Activated naive CD8-positive, alpha-beta T cell (primary cell): ENCODE results near the gene XPR1.

Experiments used
- H3K27ac Mint-ChIP-seq: one replicate; pipeline ENCODE4 v1.8.0; 2021; ENCODE audit warnings: mixed read lengths
- H3K27me3 Mint-ChIP-seq: one replicate; pipeline ENCODE4 v1.8.0; 2021; ENCODE audit warnings: mixed read lengths
- H3K36me3 Mint-ChIP-seq: one replicate; pipeline ENCODE4 v1.8.0; 2021; ENCODE audit warnings: mixed read lengths
- H3K4me1 Mint-ChIP-seq: one replicate; pipeline ENCODE4 v1.8.0; 2021; ENCODE audit warnings: low read depth, mixed read lengths
- H3K4me3 Mint-ChIP-seq: one replicate; pipeline ENCODE4 v1.8.0; 2021; ENCODE audit warnings: mild to moderate bottlenecking, mixed read lengths
- H3K9me3 Mint-ChIP-seq: one replicate; pipeline ENCODE4 v1.8.0; 2021; ENCODE audit warnings: low read depth, mixed read lengths

Gene XPR1

GRCh38 chr1:180898441-180899219 is 266.8 kb downstream of the XPR1 start:
- H3K4me1 Mint-ChIP-seq = peaks cover 6% of the 10 kb centered on the region
- no peak overlapping the region for H3K27ac Mint-ChIP-seq
- no peaks in the 10 kb centered on the region for H3K27me3 Mint-ChIP-seq
- H3K9me3 Mint-ChIP-seq = no peaks in the 10 kb centered on the region
- H3K36me3 Mint-ChIP-seq = peaks cover 7% of the 10 kb centered on the region
- H3K4me3 Mint-ChIP-seq = no peak overlapping the region

- H3K4me1 Mint-ChIP-seq = peaks cover under 1% of the 10 kb centered on the region
- H3K27me3 Mint-ChIP-seq = no peaks in the 10 kb centered on the region
- H3K9me3 Mint-ChIP-seq = no peaks in the 10 kb centered on the region
- H3K4me3 Mint-ChIP-seq = no peak overlapping the region
- H3K36me3 Mint-ChIP-seq = peaks cover 5% of the 10 kb centered on the region
- no peak overlapping the region for H3K27ac Mint-ChIP-seq
These were observed 267.4 kb downstream of the XPR1 start for GRCh38 chr1:180899262-180899661.

GRCh38 chr1:180901076-180901990 is 269.5 kb downstream of the XPR1 start:
- Mint-ChIP-seq H3K27me3 (no peaks in the 10 kb centered on the region), H3K4me1 (no peaks in the 10 kb centered on the region), H3K9me3 (no peaks in the 10 kb centered on the region), H3K27ac (no peak overlapping the region), H3K4me3 (no peak overlapping the region), H3K36me3 (no peaks in the 10 kb centered on the region)

- no peaks in the 10 kb centered on the region for H3K4me1 Mint-ChIP-seq
- no peak overlapping the region for H3K27ac Mint-ChIP-seq
- no peak overlapping the region for H3K4me3 Mint-ChIP-seq
- H3K27me3 Mint-ChIP-seq = no peaks in the 10 kb centered on the region
- no peaks in the 10 kb centered on the region for H3K9me3 Mint-ChIP-seq
- H3K36me3 Mint-ChIP-seq = no peaks in the 10 kb centered on the region
These were observed 270.7 kb downstream of the XPR1 start for GRCh38 chr1:180902541-180902940.

GRCh38 chr1:180905927-180906326 is 274.1 kb downstream of the XPR1 start:
- H3K36me3 Mint-ChIP-seq = no peaks in the 10 kb centered on the region

GRCh38 chr1:180906511-180906910 is 274.7 kb downstream of the XPR1 start:
- H3K4me3 Mint-ChIP-seq = no peak overlapping the region
- peaks cover 12% of the 10 kb centered on the region for H3K27me3 Mint-ChIP-seq
- no peaks in the 10 kb centered on the region for H3K4me1 Mint-ChIP-seq
- no peak overlapping the region for H3K27ac Mint-ChIP-seq
- H3K36me3 Mint-ChIP-seq = no peaks in the 10 kb centered on the region
- no peaks in the 10 kb centered on the region for H3K9me3 Mint-ChIP-seq

More at GRCh38 chr1:180905927-180906326, 274.1 kb downstream of the XPR1 start:
- no peak overlapping the region for H3K4me3 Mint-ChIP-seq
- H3K4me1 Mint-ChIP-seq = no peaks in the 10 kb centered on the region
- H3K9me3 Mint-ChIP-seq = no peaks in the 10 kb centered on the region
- H3K27ac Mint-ChIP-seq = no peak overlapping the region
- peaks cover 9% of the 10 kb centered on the region for H3K27me3 Mint-ChIP-seq

GRCh38 chr1:180907313-180908055 is 275.7 kb downstream of the XPR1 start:
- H3K4me3 Mint-ChIP-seq = no peak overlapping the region
- no peak overlapping the region for H3K27ac Mint-ChIP-seq
- H3K27me3 Mint-ChIP-seq = peaks cover 14% of the 10 kb centered on the region
- H3K4me1 Mint-ChIP-seq = no peaks in the 10 kb centered on the region
- H3K9me3 Mint-ChIP-seq = no peaks in the 10 kb centered on the region
- H3K36me3 Mint-ChIP-seq = no peaks in the 10 kb centered on the region

- no peaks in the 10 kb centered on the region for H3K4me1 Mint-ChIP-seq
- no peaks in the 10 kb centered on the region for H3K36me3 Mint-ChIP-seq
- H3K9me3 Mint-ChIP-seq = no peaks in the 10 kb centered on the region
- no peak overlapping the region for H3K27ac Mint-ChIP-seq
- H3K4me3 Mint-ChIP-seq = no peak overlapping the region
- peaks cover 14% of the 10 kb centered on the region for H3K27me3 Mint-ChIP-seq
These were observed 276.4 kb downstream of the XPR1 start for GRCh38 chr1:180908074-180908765.

GRCh38 chr1:180909005-180909414 is 277.2 kb downstream of the XPR1 start:
- Mint-ChIP-seq H3K4me3 (no peak overlapping the region), H3K9me3 (no peaks in the 10 kb centered on the region), H3K4me1 (peaks cover 4% of the 10 kb centered on the region), H3K27ac (no peak overlapping the region), H3K36me3 (no peaks in the 10 kb centered on the region), H3K27me3 (peaks cover 21% of the 10 kb centered on the region)

GRCh38 chr1:180909462-180909976 is 277.7 kb downstream of the XPR1 start:
- H3K27me3 Mint-ChIP-seq = peaks cover 22% of the 10 kb centered on the region
- no peaks in the 10 kb centered on the region for H3K36me3 Mint-ChIP-seq
- no peak overlapping the region for H3K27ac Mint-ChIP-seq
- no peaks in the 10 kb centered on the region for H3K9me3 Mint-ChIP-seq
- H3K4me1 Mint-ChIP-seq = peaks cover 5% of the 10 kb centered on the region
- H3K4me3 Mint-ChIP-seq = no peak overlapping the region

- no peak overlapping the region for H3K27ac Mint-ChIP-seq
- peaks cover 5% of the 10 kb centered on the region for H3K4me1 Mint-ChIP-seq
- H3K9me3 Mint-ChIP-seq = no peaks in the 10 kb centered on the region
- peak overlapping the region; percentile 53 for H3K4me3 Mint-ChIP-seq
- peaks cover 28% of the 10 kb centered on the region for H3K27me3 Mint-ChIP-seq
- no peaks in the 10 kb centered on the region for H3K36me3 Mint-ChIP-seq
These were observed 279.9 kb downstream of the XPR1 start for GRCh38 chr1:180911640-180912191.

GRCh38 chr1:180912211-180912800 is 280.5 kb downstream of the XPR1 start:
- Mint-ChIP-seq H3K9me3 (no peaks in the 10 kb centered on the region), H3K36me3 (no peaks in the 10 kb centered on the region), H3K27ac (no peak overlapping the region), H3K4me1 (peaks cover 5% of the 10 kb centered on the region), H3K4me3 (peak overlapping the region; percentile 53), H3K27me3 (peaks cover 28% of the 10 kb centered on the region)

- peaks cover 28% of the 10 kb centered on the region for H3K27me3 Mint-ChIP-seq
- no peak within 1 kb of the TSS for H3K27ac Mint-ChIP-seq
- no peaks in the 10 kb centered on the region for H3K9me3 Mint-ChIP-seq
- H3K36me3 Mint-ChIP-seq = no peaks in the 10 kb centered on the region
- H3K4me3 Mint-ChIP-seq = peak within 1 kb of the TSS; percentile 59
- H3K4me1 Mint-ChIP-seq = peaks cover 5% of the 10 kb centered on the region
These were observed 281.2 kb downstream of the XPR1 start, which contains the start of gene KIAA1614 for GRCh38 chr1:180912801-180913565. Gene KIAA1614, plus strand, starts transcription at chr1:180912897. Its CDS starts 347 bp downstream, at chr1:180913244.
